Astrocyte (in vitro differentiated cells and primary cell): ENCODE results near the gene WBP2NL. TPM values are rescaled to one million over a fixed set of nuclear protein-coding genes. Genes with fewer than 3 reads are reported as not detected.

Experiments used
- DNase-seq: peaks from one replicate; pipeline ENCODE4 v3.0.0-alpha.2; 2010; ENCODE audit warnings: low read depth
- FAIRE-seq: peaks from 2 replicates; lab custom pipeline; 2011; peaks lifted over from hg19 to GRCh38; lab: Jason Lieb, UNC
- H2AFZ ChIP-seq: 2 replicates; pipeline ENCODE4 v1.6.0; 2012; ENCODE audit warnings: low read depth, low read length, inconsistent platforms
- H3K27ac ChIP-seq: 2 replicates; pipeline ENCODE4 v1.5.1; 2011; ENCODE audit warnings: low read depth, low read length, inconsistent platforms
- H3K27me3 ChIP-seq: 2 replicates; pipeline ENCODE4 v1.6.0; 2011; ENCODE audit warnings: low read length, inconsistent platforms; ENCODE audit not compliant: insufficient read depth
- H3K36me3 ChIP-seq: 2 replicates; pipeline ENCODE4 v1.5.1; 2011; ENCODE audit warnings: low read length, inconsistent platforms; ENCODE audit not compliant: insufficient read depth
- H3K4me1 ChIP-seq: 2 replicates; pipeline ENCODE4 v1.5.1; 2011; ENCODE audit warnings: low read length, inconsistent platforms; ENCODE audit not compliant: insufficient read depth
- H3K4me2 ChIP-seq: 2 replicates; pipeline ENCODE4 v1.6.0; 2012; ENCODE audit warnings: low read length, inconsistent platforms
- H3K4me3 ChIP-seq: 2 replicates; pipeline ENCODE4 v1.5.1; 2011; ENCODE audit warnings: low read depth, mild to moderate bottlenecking, low read length, inconsistent platforms; ENCODE audit not compliant: insufficient read depth
- H3K79me2 ChIP-seq: 2 replicates; pipeline ENCODE4 v1.6.0; 2012; ENCODE audit warnings: mild to moderate bottlenecking, low read length, inconsistent platforms; ENCODE audit not compliant: insufficient read depth
- H3K9ac ChIP-seq: 2 replicates; pipeline ENCODE4 v1.6.0; 2012; ENCODE audit warnings: mild to moderate bottlenecking, low read length, inconsistent platforms
- H3K9me3 ChIP-seq: 2 replicates; pipeline ENCODE4 v1.5.1; 2012; ENCODE audit warnings: low read depth, mild to moderate bottlenecking, low read length, inconsistent platforms; ENCODE audit not compliant: insufficient read depth
- H4K20me1 ChIP-seq: 2 replicates; pipeline ENCODE4 v1.6.0; 2012; ENCODE audit warnings: low read length, inconsistent platforms; ENCODE audit not compliant: insufficient read depth
- H3K27ac Mint-ChIP-seq: one replicate; pipeline ENCODE4 v1.8.0; 2021; ENCODE audit warnings: mild to moderate bottlenecking, mixed read lengths; ENCODE audit not compliant: unreplicated experiment
- H3K27me3 Mint-ChIP-seq: one replicate; pipeline ENCODE4 v1.8.0; 2021; ENCODE audit warnings: low read depth, mixed read lengths; ENCODE audit not compliant: unreplicated experiment
- H3K36me3 Mint-ChIP-seq: one replicate; pipeline ENCODE4 v1.8.0; 2021; ENCODE audit warnings: low read depth, mixed read lengths; ENCODE audit not compliant: unreplicated experiment
- H3K4me1 Mint-ChIP-seq: one replicate; pipeline ENCODE4 v1.8.0; 2021; ENCODE audit warnings: low read depth, mixed read lengths; ENCODE audit not compliant: unreplicated experiment
- H3K4me3 Mint-ChIP-seq: one replicate; pipeline ENCODE4 v1.8.0; 2021; ENCODE audit warnings: mild to moderate bottlenecking, moderate library complexity, mixed read lengths; ENCODE audit not compliant: unreplicated experiment
- H3K9me3 Mint-ChIP-seq: one replicate; pipeline ENCODE4 v1.8.0; 2021; ENCODE audit warnings: mild to moderate bottlenecking, mixed read lengths; ENCODE audit not compliant: unreplicated experiment
- CTCF ChIP-seq: IDR thresholded peaks from 2 replicates; pipeline ENCODE4 v1.5.1; 2011; ENCODE audit warnings: low read depth, mild to moderate bottlenecking, inconsistent platforms, low read length, moderate library complexity; ENCODE audit not compliant: insufficient read depth
- EZH2 ChIP-seq: IDR thresholded peaks from 2 replicates; pipeline ENCODE4 v1.6.1; 2012; ENCODE audit warnings: mild to moderate bottlenecking, low read length, inconsistent platforms; ENCODE audit not compliant: insufficient read depth
- total RNA-seq: library from RNA; stranded (reverse); gene quantifications from 2 replicates; pipeline ENCODE4 v1.2.1, GENCODE V29; 2021

WBP2NL gene
- total RNA-seq, 1 donor from 2014 or later: not detected

- H3K9me3 ChIP-seq: no peaks in the 10 kb centered on the region
- no peaks in the 10 kb centered on the region for H3K36me3 ChIP-seq
- no peaks in the 10 kb centered on the region for H3K79me2 ChIP-seq
- H4K20me1 ChIP-seq: no peaks in the 10 kb centered on the region
- H3K4me3 ChIP-seq: no peak overlapping the region
- Mint-ChIP-seq H3K4me3 (no peak overlapping the region), H3K9me3 (peaks cover 10% of the 10 kb centered on the region), H3K36me3 (no peaks in the 10 kb centered on the region), H3K27me3 (peaks cover 10% of the 10 kb centered on the region), H3K27ac (no peak overlapping the region), H3K4me1 (no peaks in the 10 kb centered on the region)
- no peak overlapping the region for H3K9ac ChIP-seq
- H3K27me3 ChIP-seq: no peaks in the 10 kb centered on the region
- no peaks in the 10 kb centered on the region for H3K4me1 ChIP-seq
- no peak for FAIRE-seq
- no peak for DNase-seq
- no peak overlapping the region for H2AFZ ChIP-seq
- TF ChIP-seq EZH2 (no peak), CTCF (no peak)
- H3K27ac ChIP-seq: no peak overlapping the region
- H3K4me2 ChIP-seq: no peak overlapping the region
Observed at GRCh38 chr22:42010778-42011177, 12.2 kb downstream of the WBP2NL start.

GRCh38 chr22:42013385-42013784 lies 14.8 kb downstream of the WBP2NL start:
- Histone ChIP-seq H3K36me3 (no peaks in the 10 kb centered on the region), H3K79me2 (no peaks in the 10 kb centered on the region), H4K20me1 (no peaks in the 10 kb centered on the region), H3K9ac (no peak overlapping the region), H2AFZ (no peak overlapping the region), H3K27me3 (peaks cover 5% of the 10 kb centered on the region), H3K4me3 (no peak overlapping the region), H3K4me2 (no peak overlapping the region), H3K9me3 (no peaks in the 10 kb centered on the region), H3K27ac (no peak overlapping the region), H3K4me1 (no peaks in the 10 kb centered on the region)
- H3K4me3 Mint-ChIP-seq: no peak overlapping the region
- TF ChIP-seq CTCF: no peak
- no peak for TF ChIP-seq EZH2
- H3K27me3 Mint-ChIP-seq: peaks cover 8% of the 10 kb centered on the region
- H3K9me3 Mint-ChIP-seq: peaks cover 10% of the 10 kb centered on the region
- FAIRE-seq: no peak
- DNase-seq: no peak
- H3K4me1 Mint-ChIP-seq: no peaks in the 10 kb centered on the region
- no peak overlapping the region for H3K27ac Mint-ChIP-seq
- no peaks in the 10 kb centered on the region for H3K36me3 Mint-ChIP-seq

- Histone ChIP-seq H4K20me1 (no peaks in the 10 kb centered on the region), H3K36me3 (no peaks in the 10 kb centered on the region), H3K9me3 (no peaks in the 10 kb centered on the region), H3K79me2 (no peaks in the 10 kb centered on the region), H3K27ac (no peak overlapping the region), H3K4me2 (no peak overlapping the region), H3K9ac (no peak overlapping the region), H3K4me1 (no peaks in the 10 kb centered on the region), H2AFZ (no peak overlapping the region), H3K27me3 (peaks cover 10% of the 10 kb centered on the region), H3K4me3 (no peak overlapping the region)
- no peak overlapping the region for H3K27ac Mint-ChIP-seq
- H3K9me3 Mint-ChIP-seq: peaks cover 3% of the 10 kb centered on the region
- no peak overlapping the region for H3K4me3 Mint-ChIP-seq
- DNase-seq (no peak), FAIRE-seq (no peak)
- no peaks in the 10 kb centered on the region for H3K4me1 Mint-ChIP-seq
- no peaks in the 10 kb centered on the region for H3K36me3 Mint-ChIP-seq
- TF ChIP-seq EZH2: no peak
- peaks cover 16% of the 10 kb centered on the region for H3K27me3 Mint-ChIP-seq
Observed at GRCh38 chr22:42016111-42016510, 17.5 kb downstream of the WBP2NL start.
